ENCODE results near the gene RPUSD4.

GRCh38 chr11:126164781-126165180 is 46.7 kb downstream of the RPUSD4 start:
- no peak for TF ChIP-seq CTCF (IDR thresholded peaks at IDR 0.05 in 2 of 3, conservative IDR thresholded peaks at IDR 0.05 in 1 of 3; ENCODE audit: control insufficient read depth in 2 of 3, extremely low read depth in 1 of 3, insufficient read depth in 1 of 3, low read depth in 3 of 3, low read length in 3 of 3)
- no peak for TF ChIP-seq POLR2AphosphoS5 (IDR thresholded peaks at IDR 0.05; ENCODE audit: low read length)
- no peak for TF ChIP-seq POLR2A (IDR thresholded peaks at IDR 0.05; ENCODE audit: low read depth, low read length)
- no peak for TF ChIP-seq MYC (IDR thresholded peaks at IDR 0.05; ENCODE audit: insufficient read depth, insufficient read length, insufficient replicate concordance, low read length, severe bottlenecking)
- TF ChIP-seq KAT2A (conservative IDR thresholded peaks at IDR 0.05; ENCODE audit: control insufficient read depth, low read depth, low read length) = no peak

Measured in GM12878 (cell line).